ENCODE data around the gene MAGEF1.

MAGEF1 gene

GRCh38 chr3:184711493-184712247, at the start of gene MAGEF1:
Gene MAGEF1 (minus strand): TSS chr3:184712064. CDS start chr3:184711821, 243 bp downstream.
- no peaks in the 10 kb centered on the region for H4K20me1 ChIP-seq (ENCODE audit: insufficient read depth)
- peaks cover 4% of the 10 kb centered on the region; the same call in 1 of the 2 replicates for H3K27me3 ChIP-seq (ENCODE audit: insufficient read depth, low read depth)
- H3K27ac ChIP-seq: peak within 1 kb of the TSS; percentile 66
- H3K9ac ChIP-seq: peak within 1 kb of the TSS; percentile 89
- peaks cover 17% of the 10 kb centered on the region for H3K4me1 ChIP-seq (ENCODE audit: low read depth, poor library complexity, severe bottlenecking)
- H3K4me3 ChIP-seq (IDR thresholded peaks at IDR 0.05; ENCODE audit: insufficient read depth, low read depth, low read length): peak within 1 kb of the TSS; percentile 12
- no peaks in the 10 kb centered on the region for H3K36me3 ChIP-seq (ENCODE audit: insufficient read depth)
- peaks cover 15% of the 10 kb centered on the region; the same call in 1 of the 2 replicates for H3K79me2 ChIP-seq (ENCODE audit: insufficient read depth, low read depth)
- peak within 1 kb of the TSS; percentile 75 for H3K4me2 ChIP-seq
- TF ChIP-seq CTCF (conservative IDR thresholded peaks at IDR 0.05; ENCODE audit: low read depth, low read length): no peak
- peak within 1 kb of the TSS; percentile 93 for H2AFZ ChIP-seq (ENCODE audit: low read depth)

GRCh38 chr3:184761075-184761841, 49.4 kb upstream of the MAGEF1 start:
- Histone ChIP-seq H3K4me1 (ENCODE audit: low read depth, poor library complexity, severe bottlenecking) (no peaks in the 10 kb centered on the region), H4K20me1 (ENCODE audit: insufficient read depth) (no peaks in the 10 kb centered on the region), H3K4me3 (IDR thresholded peaks at IDR 0.05; ENCODE audit: insufficient read depth, low read depth, low read length) (no peak overlapping the region), H2AFZ (ENCODE audit: low read depth) (no peak overlapping the region), H3K27ac (no peak overlapping the region), H3K4me2 (no peak overlapping the region), H3K36me3 (ENCODE audit: insufficient read depth) (no peaks in the 10 kb centered on the region), H3K27me3 (ENCODE audit: insufficient read depth, low read depth) (no peaks in the 10 kb centered on the region), H3K79me2 (ENCODE audit: insufficient read depth, low read depth) (no peaks in the 10 kb centered on the region), H3K9ac (no peak overlapping the region)
- no peak for TF ChIP-seq CTCF (conservative IDR thresholded peaks at IDR 0.05; ENCODE audit: low read depth, low read length)

GRCh38 chr3:184760337-184761074, 48.6 kb upstream of the MAGEF1 start:
- Histone ChIP-seq H3K27ac (no peak overlapping the region), H3K9ac (no peak overlapping the region), H3K79me2 (ENCODE audit: insufficient read depth, low read depth) (no peaks in the 10 kb centered on the region), H3K4me2 (no peak overlapping the region), H3K36me3 (ENCODE audit: insufficient read depth) (no peaks in the 10 kb centered on the region), H3K27me3 (ENCODE audit: insufficient read depth, low read depth) (no peaks in the 10 kb centered on the region), H3K4me1 (ENCODE audit: low read depth, poor library complexity, severe bottlenecking) (no peaks in the 10 kb centered on the region), H2AFZ (ENCODE audit: low read depth) (no peak overlapping the region), H3K4me3 (IDR thresholded peaks at IDR 0.05; ENCODE audit: insufficient read depth, low read depth, low read length) (no peak overlapping the region), H4K20me1 (ENCODE audit: insufficient read depth) (no peaks in the 10 kb centered on the region)
- no peak for TF ChIP-seq CTCF (conservative IDR thresholded peaks at IDR 0.05; ENCODE audit: low read depth, low read length)

GRCh38 chr3:184759666-184760200, 47.9 kb upstream of the MAGEF1 start:
- H3K36me3 ChIP-seq (ENCODE audit: insufficient read depth): no peaks in the 10 kb centered on the region
- H3K79me2 ChIP-seq (ENCODE audit: insufficient read depth, low read depth): no peaks in the 10 kb centered on the region
- H3K4me2 ChIP-seq: no peak overlapping the region
- no peak overlapping the region for H3K27ac ChIP-seq
- no peak overlapping the region for H3K9ac ChIP-seq
- H2AFZ ChIP-seq (ENCODE audit: low read depth): no peak overlapping the region
- no peaks in the 10 kb centered on the region for H4K20me1 ChIP-seq (ENCODE audit: insufficient read depth)
- TF ChIP-seq CTCF (conservative IDR thresholded peaks at IDR 0.05; ENCODE audit: low read depth, low read length): no peak
- H3K4me3 ChIP-seq (IDR thresholded peaks at IDR 0.05; ENCODE audit: insufficient read depth, low read depth, low read length): no peak overlapping the region
- H3K27me3 ChIP-seq (ENCODE audit: insufficient read depth, low read depth): no peaks in the 10 kb centered on the region
- no peaks in the 10 kb centered on the region for H3K4me1 ChIP-seq (ENCODE audit: low read depth, poor library complexity, severe bottlenecking)
